Activated CD4-positive, alpha-beta memory T cell treated with anti-CD3 and anti-CD28 coated beads for 36 hours (primary cell): ENCODE data around the gene SLC8A3. TPM values are rescaled to one million over a fixed set of nuclear protein-coding genes. Genes with fewer than 3 reads are reported as not detected.

Experiments
- CTCF ChIA-PET: fragments of 350-600 bp; sonication (Branson Sonifier 250); formaldehyde crosslinking; loops from one replicate; lab custom pipeline; 2021; ENCODE audit warnings: antibody characterized with exemption, inconsistent platforms; lab: Charles Lee
- POLR2A ChIA-PET: fragments of 350-600 bp; sonication (Branson Sonifier 250); formaldehyde crosslinking; loops from one replicate; lab custom pipeline; 2021; ENCODE audit warnings: antibody characterized with exemption; lab: Charles Lee
- DNase-seq: peaks from one replicate; pipeline ENCODE4 v3.0.0-alpha.2; 2020
- H3K27ac Mint-ChIP-seq: one replicate; pipeline ENCODE4 v1.8.0; 2021; ENCODE audit warnings: mixed read lengths
- H3K27me3 Mint-ChIP-seq: one replicate; pipeline ENCODE4 v1.8.0; 2021; ENCODE audit warnings: mixed read lengths
- H3K36me3 Mint-ChIP-seq: one replicate; pipeline ENCODE4 v1.8.0; 2021; ENCODE audit warnings: mixed read lengths
- H3K4me1 Mint-ChIP-seq: one replicate; pipeline ENCODE4 v1.8.0; 2021; ENCODE audit warnings: low read depth, mixed read lengths
- H3K4me3 Mint-ChIP-seq: one replicate; pipeline ENCODE4 v1.8.0; 2021; ENCODE audit warnings: mild to moderate bottlenecking, mixed read lengths
- H3K9me3 Mint-ChIP-seq: one replicate; pipeline ENCODE4 v1.8.0; 2021; ENCODE audit warnings: mixed read lengths
- intact Hi-C: fragments of 100-400 bp; cut with micrococcal nuclease; formaldehyde crosslinking; loops from one replicate; pipeline ENCODE4 v1.15.1; 2023
- total RNA-seq, 2 experiments: library from RNA; stranded (reverse); gene quantifications; one replicate each; pipeline ENCODE4 v1.2.3, GENCODE V29; 2021

SLC8A3 gene
- total RNA-seq, 2 experiments from 2014 or later, result 0.31 TPM

GRCh38 chr14:70027785-70028428, 160.8 kb downstream of the SLC8A3 start:
- Mint-ChIP-seq H3K36me3 (no peaks in the 10 kb centered on the region), H3K27ac (no peak overlapping the region)
- POLR2A ChIA-PET, result no interaction called here

GRCh38 chr14:70023871-70024270, 164.9 kb downstream of the SLC8A3 start:
- ChIA-PET CTCF (interaction anchor here (1.8 kb wide), 2 partner anchors 205 to 206 kb away, joined by 5 to 7 read pairs; no protein-coding TSS in a partner anchor), POLR2A (no interaction called here)
- Mint-ChIP-seq H3K27ac (no peak overlapping the region), H3K9me3 (no peaks in the 10 kb centered on the region), H3K4me3 (no peak overlapping the region), H3K27me3 (no peaks in the 10 kb centered on the region), H3K36me3 (no peaks in the 10 kb centered on the region), H3K4me1 (no peaks in the 10 kb centered on the region)
- no peak for DNase-seq
- intact Hi-C loops, result no loop called here

More at GRCh38 chr14:70027785-70028428, 160.8 kb downstream of the SLC8A3 start:
- H3K9me3 Mint-ChIP-seq, result no peaks in the 10 kb centered on the region
- no peak overlapping the region for H3K4me3 Mint-ChIP-seq
- intact Hi-C loops, result loop anchor here (1.0 to 5.0 kb wide), 2 partner anchors 210 to 296 kb away; no protein-coding TSS in a partner anchor
- no peaks in the 10 kb centered on the region for H3K27me3 Mint-ChIP-seq
- CTCF ChIA-PET, result interaction anchor here (0.5 to 3.2 kb wide), 40 partner anchors 8 to 764 kb away, joined by 3 to 65 read pairs (median 4); partner anchors contain the start of gene SMOC1
- no peaks in the 10 kb centered on the region for H3K4me1 Mint-ChIP-seq
- peak; percentile 77 for DNase-seq

DNA sequence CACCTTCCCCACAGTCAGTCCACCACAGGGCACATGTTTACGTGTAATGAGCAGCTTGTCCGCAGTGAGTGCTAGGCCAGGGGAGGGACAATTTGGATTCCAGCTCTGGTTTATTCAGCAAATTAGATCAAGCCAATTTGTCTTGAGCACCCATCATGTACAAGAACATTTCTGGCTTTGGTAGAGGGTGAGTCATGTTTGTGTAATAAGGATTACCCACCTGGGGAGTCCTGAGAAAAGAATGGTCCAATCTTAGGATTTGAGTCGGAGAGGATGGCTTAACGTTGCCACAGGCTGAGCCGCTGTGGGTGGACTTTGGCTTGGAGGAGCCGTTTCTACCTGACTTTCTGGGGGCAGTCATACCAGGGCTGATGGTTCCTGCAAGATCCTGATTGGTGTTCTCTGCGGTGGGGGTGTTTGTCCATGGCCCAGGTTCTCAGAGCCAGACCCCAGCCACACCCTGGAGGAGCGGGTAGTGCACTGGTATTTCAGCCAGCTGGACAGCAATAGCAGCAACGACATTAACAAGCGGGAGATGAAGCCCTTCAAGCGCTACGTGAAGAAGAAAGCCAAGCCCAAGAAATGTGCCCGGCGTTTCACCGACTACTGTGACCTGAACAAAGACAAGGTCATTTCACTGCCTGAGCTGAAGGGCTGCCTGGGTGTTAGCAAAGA, 165.8 kb downstream of the SLC8A3 start:
- DNase-seq, result no peak
- intact Hi-C loops, result no loop called here
- no peaks in the 10 kb centered on the region for H3K9me3 Mint-ChIP-seq
- H3K4me1 Mint-ChIP-seq, result peaks cover 4% of the 10 kb centered on the region
- ChIA-PET CTCF (interaction anchor here (1.8 kb wide), 1 partner anchor 204 kb away, joined by 5 read pairs; no protein-coding TSS in a partner anchor), POLR2A (no interaction called here)
- H3K27ac Mint-ChIP-seq, result no peak overlapping the region
- H3K27me3 Mint-ChIP-seq, result no peaks in the 10 kb centered on the region
- H3K36me3 Mint-ChIP-seq, result no peaks in the 10 kb centered on the region
- H3K4me3 Mint-ChIP-seq, result no peak overlapping the region

GRCh38 chr14:70021548-70022220, 167.1 kb downstream of the SLC8A3 start:
- H3K4me3 Mint-ChIP-seq, result no peak overlapping the region
- intact Hi-C loops, result no loop called here
- ChIA-PET POLR2A (no interaction called here), CTCF (no interaction called here)
- no peak overlapping the region for H3K27ac Mint-ChIP-seq
- no peak for DNase-seq
- no peaks in the 10 kb centered on the region for H3K27me3 Mint-ChIP-seq
- H3K9me3 Mint-ChIP-seq, result no peaks in the 10 kb centered on the region
- H3K4me1 Mint-ChIP-seq, result peaks cover 6% of the 10 kb centered on the region
- no peaks in the 10 kb centered on the region for H3K36me3 Mint-ChIP-seq

GRCh38 chr14:70020352-70021170, 168.2 kb downstream of the SLC8A3 start:
- ChIA-PET POLR2A (no interaction called here), CTCF (interaction anchor here (1.1 to 2.2 kb wide), 3 partner anchors 8 to 202 kb away, joined by 3 to 11 read pairs (median 8); no protein-coding TSS in a partner anchor)
- DNase-seq, result no peak
- intact Hi-C loops, result no loop called here
- Mint-ChIP-seq H3K27me3 (no peaks in the 10 kb centered on the region), H3K36me3 (no peaks in the 10 kb centered on the region), H3K4me1 (peaks cover 6% of the 10 kb centered on the region), H3K9me3 (no peaks in the 10 kb centered on the region), H3K4me3 (no peak overlapping the region), H3K27ac (no peak overlapping the region)

- H3K27ac Mint-ChIP-seq, result no peak overlapping the region
Observed at GRCh38 chr14:70019695-70020094, 169.1 kb downstream of the SLC8A3 start.

DNA sequence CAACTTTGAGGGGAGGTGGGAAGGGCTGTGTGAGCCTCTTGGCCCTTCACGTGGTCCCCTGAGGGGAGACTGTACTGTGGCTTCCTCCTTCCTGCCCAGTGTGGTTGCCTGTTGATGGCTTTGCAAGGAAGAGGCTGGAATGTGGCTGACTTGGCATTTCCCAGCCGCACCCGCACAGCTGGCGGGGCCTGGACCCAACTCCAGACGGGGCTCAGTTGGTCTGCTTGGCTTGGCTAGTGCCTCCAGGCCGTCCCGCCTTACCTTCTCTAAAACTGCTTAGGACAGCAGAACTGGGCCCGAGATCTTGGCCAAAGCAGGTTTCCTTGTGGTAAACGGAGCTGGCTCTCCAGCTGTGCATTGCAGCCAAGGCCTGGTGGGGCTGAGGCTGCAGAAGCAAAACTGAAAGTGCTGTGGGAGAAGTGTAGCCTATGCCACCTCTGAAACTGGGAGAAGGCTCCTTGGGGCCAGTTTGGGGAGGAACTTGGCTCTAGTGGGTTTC, 170.0 kb downstream of the SLC8A3 start:
- ChIA-PET CTCF (interaction anchor here (0.6 to 2.2 kb wide), 3 partner anchors 10 to 200 kb away, joined by 3 to 11 read pairs (median 8); no protein-coding TSS in a partner anchor), POLR2A (no interaction called here)
- Mint-ChIP-seq H3K4me3 (no peak overlapping the region), H3K27me3 (peaks cover 3% of the 10 kb centered on the region), H3K27ac (no peak overlapping the region), H3K9me3 (no peaks in the 10 kb centered on the region), H3K4me1 (peaks cover 6% of the 10 kb centered on the region), H3K36me3 (no peaks in the 10 kb centered on the region)
- intact Hi-C loops, result no loop called here
- no peak for DNase-seq

More at GRCh38 chr14:70019695-70020094, 169.1 kb downstream of the SLC8A3 start:
- H3K4me1 Mint-ChIP-seq, result peaks cover 6% of the 10 kb centered on the region
- no peaks in the 10 kb centered on the region for H3K36me3 Mint-ChIP-seq
- no peak overlapping the region for H3K4me3 Mint-ChIP-seq
- H3K27me3 Mint-ChIP-seq, result peaks cover 3% of the 10 kb centered on the region
- H3K9me3 Mint-ChIP-seq, result no peaks in the 10 kb centered on the region
- ChIA-PET POLR2A (no interaction called here), CTCF (interaction anchor here (0.7 to 2.2 kb wide), 4 partner anchors 9 to 201 kb away, joined by 3 to 11 read pairs (median 6); no protein-coding TSS in a partner anchor)
- no peak for DNase-seq
- intact Hi-C loops, result no loop called here

DNA sequence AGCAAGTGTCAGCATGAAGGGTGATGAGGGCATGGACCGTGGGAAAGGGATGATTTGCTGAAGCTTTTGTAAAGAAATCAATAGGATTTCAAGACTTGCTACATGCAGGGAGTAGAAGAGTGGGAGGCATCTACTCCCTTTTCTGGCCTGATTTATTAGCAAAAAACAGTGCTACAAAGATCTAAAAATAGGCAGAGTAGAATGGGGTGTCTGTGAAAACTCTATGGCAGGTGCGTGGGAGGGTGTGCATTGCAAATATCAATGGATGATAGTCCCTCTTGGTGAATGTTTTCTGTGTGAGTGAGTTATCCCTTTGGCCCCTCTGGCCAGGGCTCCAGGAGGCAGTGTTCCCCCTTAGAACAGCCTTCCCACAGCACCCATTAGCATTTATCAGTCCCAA, 170.5 kb downstream of the SLC8A3 start:
- H3K36me3 Mint-ChIP-seq, result no peaks in the 10 kb centered on the region
- no peak overlapping the region for H3K27ac Mint-ChIP-seq
- no peak for DNase-seq
- no peaks in the 10 kb centered on the region for H3K9me3 Mint-ChIP-seq
- ChIA-PET CTCF (interaction anchor here (0.6 to 2.2 kb wide), 2 partner anchors 69 to 200 kb away, joined by 3 to 8 read pairs; no protein-coding TSS in a partner anchor), POLR2A (no interaction called here)
- peaks cover 6% of the 10 kb centered on the region for H3K4me1 Mint-ChIP-seq
- peaks cover 3% of the 10 kb centered on the region for H3K27me3 Mint-ChIP-seq
- no peak overlapping the region for H3K4me3 Mint-ChIP-seq
- intact Hi-C loops, result no loop called here

GRCh38 chr14:70014406-70015095, 174.2 kb downstream of the SLC8A3 start:
- CTCF ChIA-PET, result interaction anchor here (1.0 to 1.1 kb wide), 3 partner anchors 10 to 198 kb away, joined by 3 read pairs; no protein-coding TSS in a partner anchor

GRCh38 chr14:70013271-70013873, 175.4 kb downstream of the SLC8A3 start:
- ChIA-PET POLR2A (no interaction called here), CTCF (interaction anchor here (0.9 to 2.0 kb wide), 6 partner anchors 15 to 197 kb away, joined by 3 to 8 read pairs (median 4); no protein-coding TSS in a partner anchor)
- no peaks in the 10 kb centered on the region for H3K36me3 Mint-ChIP-seq
- H3K27me3 Mint-ChIP-seq, result peaks cover 6% of the 10 kb centered on the region
- peak; percentile 59 for DNase-seq
- intact Hi-C loops, result loop anchor here (5.0 kb wide), 1 partner anchor 196 kb away; no protein-coding TSS in a partner anchor
- H3K9me3 Mint-ChIP-seq, result no peaks in the 10 kb centered on the region
- no peak overlapping the region for H3K4me3 Mint-ChIP-seq
- H3K27ac Mint-ChIP-seq, result no peak overlapping the region
- H3K4me1 Mint-ChIP-seq, result peaks cover 4% of the 10 kb centered on the region

More at GRCh38 chr14:70014406-70015095, 174.2 kb downstream of the SLC8A3 start:
- peaks cover 6% of the 10 kb centered on the region for H3K4me1 Mint-ChIP-seq
- H3K9me3 Mint-ChIP-seq, result no peaks in the 10 kb centered on the region
- intact Hi-C loops, result loop anchor here (5.0 kb wide), 1 partner anchor 197 kb away; no protein-coding TSS in a partner anchor
- H3K27me3 Mint-ChIP-seq, result peaks cover 6% of the 10 kb centered on the region
- no peak overlapping the region for H3K4me3 Mint-ChIP-seq
- POLR2A ChIA-PET, result no interaction called here
- H3K27ac Mint-ChIP-seq, result no peak overlapping the region
- DNase-seq, result no peak
- no peaks in the 10 kb centered on the region for H3K36me3 Mint-ChIP-seq
